PFSK-1 (cell line): ENCODE measurements around the gene GCSAM.

ENCODE experiments used
- POLR2AphosphoS5 ChIP-seq: IDR thresholded peaks from 2 replicates; pipeline ENCODE4 v1.6.1; 2012; ENCODE audit warnings: low read depth, mild to moderate bottlenecking, control low read depth, low read length, moderate library complexity
- SIN3A ChIP-seq: IDR thresholded peaks from 2 replicates; pipeline ENCODE4 v1.6.1; 2012; ENCODE audit warnings: mild to moderate bottlenecking, low read length, moderate library complexity, borderline replicate concordance; ENCODE audit not compliant: insufficient read depth

- no peak for TF ChIP-seq SIN3A
- TF ChIP-seq POLR2AphosphoS5 = no peak
Measured at GRCh38 chr3:112092496-112093179, 40.4 kb downstream of the GCSAM start.
